Neural progenitor cell (in vitro differentiated cells): Measurements from ENCODE around the gene NR2F1. TPM values are rescaled to one million over a fixed set of nuclear protein-coding genes. Genes with fewer than 3 reads are reported as not detected.

Source experiments
- DNase-seq: peaks from one replicate; pipeline ENCODE4 v3.0.0-alpha.2; 2016; ENCODE audit warnings: low spot score
- H2AFZ ChIP-seq: fragments of 200-600 bp; sonication (generic); replicated peaks from 2 replicates; pipeline ENCODE4 v1.6.1; 2016; ENCODE audit warnings: antibody characterized with exemption
- H3F3A ChIP-seq: fragments of 200-600 bp; sonication (generic); 2 replicates; pipeline ENCODE4 v1.6.1; 2016; ENCODE audit warnings: antibody characterized with exemption, low read depth
- H3K27ac ChIP-seq: fragments of 200-600 bp; sonication (generic); 2 replicates; pipeline ENCODE4 v1.5.1; 2016; ENCODE audit warnings: mild to moderate bottlenecking
- H3K27me3 ChIP-seq: fragments of 200-600 bp; sonication (generic); 2 replicates; pipeline ENCODE4 v1.6.1; 2016; ENCODE audit warnings: mild to moderate bottlenecking, moderate library complexity
- H3K36me3 ChIP-seq: fragments of 200-600 bp; sonication (generic); 2 replicates; pipeline ENCODE4 v1.5.1; 2016
- H3K4me1 ChIP-seq: fragments of 200-600 bp; sonication (generic); 2 replicates; pipeline ENCODE4 v1.6.1; 2016; ENCODE audit warnings: mixed run types
- H3K4me2 ChIP-seq: fragments of 200-600 bp; sonication (generic); 2 replicates; pipeline ENCODE4 v1.6.1; 2016
- H3K4me3 ChIP-seq: fragments of 200-600 bp; sonication (generic); 2 replicates; pipeline ENCODE4 v1.5.1; 2016
- H3K79me2 ChIP-seq: fragments of 200-600 bp; sonication (generic); 2 replicates; pipeline ENCODE4 v1.6.1; 2016; ENCODE audit warnings: low read depth
- H3K9ac ChIP-seq: fragments of 200-600 bp; sonication (generic); 2 replicates; pipeline ENCODE4 v1.6.1; 2016
- H3K9me3 ChIP-seq: fragments of 200-600 bp; sonication (generic); 2 replicates; pipeline ENCODE4 v1.5.1; 2016; ENCODE audit warnings: low read depth
- H4K20me1 ChIP-seq: fragments of 200-600 bp; sonication (generic); 2 replicates; pipeline ENCODE4 v1.6.1; 2016; ENCODE audit warnings: low read depth
- H3K27ac Mint-ChIP-seq: 3 replicates; pipeline ENCODE4 v1.8.0; 2021; ENCODE audit warnings: mixed read lengths
- H3K27me3 Mint-ChIP-seq: 2 replicates; pipeline ENCODE4 v1.8.0; 2022; ENCODE audit warnings: low read depth, mild to moderate bottlenecking, inconsistent platforms, moderate library complexity, mixed read lengths; ENCODE audit not compliant: insufficient read depth
- H3K36me3 Mint-ChIP-seq: 3 replicates; pipeline ENCODE4 v1.8.0; 2021; ENCODE audit warnings: mixed read lengths
- H3K4me1 Mint-ChIP-seq: 3 replicates; pipeline ENCODE4 v1.8.0; 2021; ENCODE audit warnings: mixed read lengths
- H3K4me3 Mint-ChIP-seq: 3 replicates; pipeline ENCODE4 v1.8.0; 2021; ENCODE audit warnings: mild to moderate bottlenecking, moderate library complexity, mixed read lengths
- H3K9me3 Mint-ChIP-seq: 3 replicates; pipeline ENCODE4 v1.8.0; 2020; ENCODE audit warnings: mixed read lengths
- CTCF ChIP-seq: fragments of 200-600 bp; sonication (generic); IDR thresholded peaks from 2 replicates; pipeline ENCODE4 v1.5.1; 2017; ENCODE audit warnings: antibody characterized with exemption, mild to moderate bottlenecking
- EZH2 ChIP-seq: fragments of 200-600 bp; sonication (generic); IDR thresholded peaks from 2 replicates; pipeline ENCODE4 v1.6.1; 2017; ENCODE audit warnings: antibody characterized with exemption, mild to moderate bottlenecking, moderate library complexity
- EZH2phosphoT487 ChIP-seq: fragments of 200-600 bp; sonication (generic); IDR thresholded peaks from 2 replicates; pipeline ENCODE4 v1.6.1; 2017; ENCODE audit warnings: antibody characterized with exemption
- total RNA-seq: library from RNA; depleted of rRNA; stranded (reverse); fragments of >200 nt; gene quantifications from 2 replicates; pipeline ENCODE4 v1.2.3, GENCODE V29; 2015; ENCODE audit warnings: low replicate concordance

The NR2F1 gene
- total RNA-seq, 1 donor from 2014 or later, result 9.1 TPM

DNA sequence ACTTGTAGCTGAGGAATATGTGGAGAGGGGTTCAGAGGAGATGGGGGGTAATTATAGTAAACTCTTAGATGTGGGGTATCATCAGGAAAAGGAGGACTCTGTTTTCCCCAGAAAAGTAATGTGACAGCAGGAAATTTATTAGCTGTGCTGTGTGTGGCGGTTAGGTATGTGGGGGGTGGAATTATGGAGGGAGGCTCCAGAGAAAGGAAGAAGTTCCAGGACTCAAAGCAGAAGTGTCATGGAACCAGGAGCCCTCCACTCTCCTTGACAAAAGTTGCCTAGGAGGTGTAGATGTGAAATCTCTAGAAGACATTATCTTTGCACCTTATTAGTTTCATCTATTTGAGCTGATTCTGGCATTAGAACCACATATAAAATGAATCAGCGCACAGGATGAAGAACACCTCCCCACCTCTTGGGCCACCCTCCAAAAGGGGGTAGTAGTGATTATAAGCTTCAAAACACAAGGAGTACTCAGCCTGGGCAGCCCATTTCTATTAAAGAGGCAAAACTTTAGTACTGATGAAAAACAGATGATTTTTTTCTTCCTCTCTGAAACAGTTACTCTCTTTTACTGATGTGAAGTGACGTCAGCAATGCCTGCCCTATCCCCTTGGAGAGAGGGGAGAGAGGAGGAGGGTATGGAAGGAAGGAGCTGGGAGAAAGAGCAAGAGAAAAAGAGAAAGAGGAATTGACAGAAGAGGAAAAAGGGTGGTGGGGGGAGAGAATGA is 18.2 kb downstream of the NR2F1 start:
- Histone ChIP-seq H3K9me3 (no peaks in the 10 kb centered on the region), H3K4me1 (peaks cover 50% of the 10 kb centered on the region), H4K20me1 (peaks cover 90% of the 10 kb centered on the region), H3K27me3 (peaks cover 100% of the 10 kb centered on the region), H3K27ac (no peak overlapping the region), H3K36me3 (no peaks in the 10 kb centered on the region), H3K4me3 (no peak overlapping the region), H3K79me2 (no peaks in the 10 kb centered on the region), H3F3A (peaks cover 58% of the 10 kb centered on the region), H3K9ac (no peak overlapping the region), H3K4me2 (no peak overlapping the region), H2AFZ (no peak overlapping the region)
- no peaks in the 10 kb centered on the region for H3K36me3 Mint-ChIP-seq
- no peaks in the 10 kb centered on the region for H3K9me3 Mint-ChIP-seq
- H3K4me1 Mint-ChIP-seq, result peaks cover 33% of the 10 kb centered on the region
- H3K4me3 Mint-ChIP-seq, result no peak overlapping the region
- H3K27me3 Mint-ChIP-seq, result peaks cover 34% of the 10 kb centered on the region
- DNase-seq, result peak; percentile 11
- H3K27ac Mint-ChIP-seq, result peak overlapping the region; percentile 18
- TF ChIP-seq CTCF (no peak), EZH2phosphoT487 (no peak), EZH2 (no peak)

DNA sequence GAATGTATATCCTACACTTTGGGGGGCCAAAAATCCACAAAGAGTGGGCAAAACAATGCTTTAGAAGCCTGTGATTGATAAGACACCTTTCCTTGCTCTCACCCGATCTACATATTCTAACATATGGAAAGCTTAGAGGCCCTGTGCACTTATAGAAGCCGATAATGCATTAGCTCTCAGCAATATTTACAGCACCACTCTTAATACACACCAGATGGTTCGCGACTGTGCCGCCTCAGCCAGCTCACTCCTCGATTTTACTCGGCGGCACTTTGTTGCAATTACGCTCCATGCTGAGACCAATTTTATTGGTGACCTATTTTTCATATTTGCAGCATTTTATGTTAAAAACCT is 18.8 kb downstream of the NR2F1 start:
- peaks cover 45% of the 10 kb centered on the region for H3K4me1 ChIP-seq
- peak; percentile 17 for DNase-seq
- H4K20me1 ChIP-seq, result peaks cover 84% of the 10 kb centered on the region
- peaks cover 100% of the 10 kb centered on the region for H3K27me3 ChIP-seq
- H2AFZ ChIP-seq, result no peak overlapping the region
- H3K79me2 ChIP-seq, result no peaks in the 10 kb centered on the region
- H3K36me3 ChIP-seq, result no peaks in the 10 kb centered on the region
- H3K4me3 ChIP-seq, result no peak overlapping the region
- Mint-ChIP-seq H3K9me3 (no peaks in the 10 kb centered on the region), H3K36me3 (no peaks in the 10 kb centered on the region), H3K27ac (peak overlapping the region; percentile 18), H3K4me3 (no peak overlapping the region), H3K4me1 (peaks cover 33% of the 10 kb centered on the region), H3K27me3 (peaks cover 34% of the 10 kb centered on the region)
- peaks cover 53% of the 10 kb centered on the region for H3F3A ChIP-seq
- H3K4me2 ChIP-seq, result peak overlapping the region; percentile 48
- H3K9ac ChIP-seq, result no peak overlapping the region
- TF ChIP-seq CTCF (no peak), EZH2 (no peak), EZH2phosphoT487 (no peak)
- H3K27ac ChIP-seq, result no peak overlapping the region
- H3K9me3 ChIP-seq, result no peaks in the 10 kb centered on the region

DNA sequence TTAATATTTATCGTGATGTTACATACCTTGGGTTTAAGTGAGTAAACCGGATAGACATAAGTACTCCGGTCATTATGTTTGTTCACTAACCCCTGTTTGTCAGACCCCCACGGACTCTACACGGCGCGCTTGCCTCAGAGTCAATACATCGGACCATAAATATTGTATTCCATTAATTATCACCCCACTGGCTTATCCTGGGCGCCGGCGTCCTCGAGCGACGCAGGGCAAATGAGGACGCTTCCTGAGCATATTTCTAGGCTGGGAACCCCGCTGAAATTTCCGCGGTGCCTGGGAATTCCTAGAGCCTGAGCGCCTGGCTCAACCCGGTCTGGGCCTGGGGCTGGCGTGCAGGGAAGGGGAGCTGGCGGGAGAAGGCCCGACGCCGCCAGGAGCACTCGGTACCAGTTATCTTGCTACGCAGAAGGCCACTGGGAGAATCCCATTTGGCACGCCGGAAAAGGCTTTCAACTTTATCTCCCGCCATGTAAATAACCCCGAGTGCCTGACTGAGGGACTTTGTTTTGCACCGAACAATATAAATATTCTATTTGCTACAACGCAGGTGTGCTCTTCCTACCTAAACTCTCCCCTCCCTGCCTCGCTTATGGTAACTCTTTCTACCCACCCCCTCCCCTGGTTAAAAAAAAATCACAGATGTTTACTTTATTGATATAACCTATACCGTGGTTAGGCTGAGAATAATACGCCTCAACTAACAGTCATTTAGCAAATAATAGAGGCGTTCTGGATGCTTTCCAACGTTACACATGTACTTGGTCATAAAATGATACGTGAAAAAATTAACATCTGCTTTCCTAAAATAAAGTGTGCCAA is 19.4 kb downstream of the NR2F1 start:
- peaks cover 48% of the 10 kb centered on the region for H3F3A ChIP-seq
- H3K9me3 ChIP-seq, result no peaks in the 10 kb centered on the region
- peak; percentile 95 for TF ChIP-seq EZH2
- no peak for TF ChIP-seq CTCF
- peak; percentile 88 for TF ChIP-seq EZH2phosphoT487
- peaks cover 77% of the 10 kb centered on the region for H4K20me1 ChIP-seq
- H3K4me3 ChIP-seq, result no peak overlapping the region
- DNase-seq, result peak; percentile 80
- peak overlapping the region; percentile 48 for H3K4me2 ChIP-seq
- no peak overlapping the region for H3K9ac ChIP-seq
- H3K27ac ChIP-seq, result no peak overlapping the region
- peaks cover 46% of the 10 kb centered on the region for H3K4me1 ChIP-seq
- Mint-ChIP-seq H3K9me3 (no peaks in the 10 kb centered on the region), H3K27me3 (peaks cover 39% of the 10 kb centered on the region), H3K4me3 (no peak overlapping the region), H3K36me3 (no peaks in the 10 kb centered on the region), H3K27ac (peak overlapping the region; percentile 18), H3K4me1 (peaks cover 38% of the 10 kb centered on the region)
- no peaks in the 10 kb centered on the region for H3K79me2 ChIP-seq
- H2AFZ ChIP-seq, result no peak overlapping the region
- no peaks in the 10 kb centered on the region for H3K36me3 ChIP-seq
- H3K27me3 ChIP-seq, result peaks cover 100% of the 10 kb centered on the region
